NCI-H345 treated with DMSO at 0.1 percent for 48 hours (cell line): ENCODE data around the gene LKAAEAR1.

Source experiments
- DNase-seq: peaks from one replicate; lab custom pipeline; 2025; ENCODE audit not compliant: unreplicated experiment; lab: John Stamatoyannopoulos, UW

LKAAEAR1 gene

GRCh38 chr20:64039293-64040160 is 44.7 kb downstream of the LKAAEAR1 start:
- DNase-seq: no peak

- DNase-seq: peak; percentile 47
These were observed 45.5 kb downstream of the LKAAEAR1 start for GRCh38 chr20:64038565-64039292.

GRCh38 chr20:64038224-64038564 is 46.0 kb downstream of the LKAAEAR1 start:
- no peak for DNase-seq

- DNase-seq: no peak
These were observed 46.5 kb downstream of the LKAAEAR1 start for GRCh38 chr20:64037498-64038213.

GRCh38 chr20:64037199-64037497 is 47.0 kb downstream of the LKAAEAR1 start:
- no peak for DNase-seq

GRCh38 chr20:64036346-64037198 is 47.6 kb downstream of the LKAAEAR1 start:
- no peak for DNase-seq

GRCh38 chr20:64035933-64036345 is 48.3 kb downstream of the LKAAEAR1 start, which contains the start of gene C20orf204:
C20orf204 (plus strand) TSS chr20:64036182; CDS start chr20:64036324, 142 bp downstream.
- DNase-seq: no peak

- no peak for DNase-seq
These were observed 48.9 kb downstream of the LKAAEAR1 start for GRCh38 chr20:64035066-64035932.

GRCh38 chr20:64033981-64034493 is 50.2 kb downstream of the LKAAEAR1 start:
- DNase-seq: no peak
